ENCODE data around the gene ST3GAL5.

DNA sequence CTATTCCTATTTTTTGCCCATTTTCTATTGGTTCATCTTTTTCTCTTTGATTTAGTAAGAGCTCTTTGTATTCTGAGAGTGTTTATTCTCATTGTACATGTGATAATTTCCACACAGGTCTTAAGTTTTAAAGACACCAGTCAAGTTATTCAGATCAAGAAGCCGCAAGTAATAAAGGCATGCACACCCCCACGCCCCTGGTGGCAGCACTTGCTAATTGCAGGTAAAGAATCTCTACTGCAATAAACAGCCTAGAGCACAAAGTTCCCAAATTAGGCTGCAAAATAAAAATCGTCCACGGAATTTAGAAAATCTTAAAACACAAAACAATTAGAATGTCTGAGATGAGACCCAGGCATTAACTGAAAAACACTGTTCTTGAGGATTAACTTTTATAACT lies 45.2 kb downstream of the ST3GAL5 start:
- TF ChIP-seq EP300 (IDR thresholded peaks at IDR 0.05), result no peak
- TF ChIP-seq, protein P1, sequence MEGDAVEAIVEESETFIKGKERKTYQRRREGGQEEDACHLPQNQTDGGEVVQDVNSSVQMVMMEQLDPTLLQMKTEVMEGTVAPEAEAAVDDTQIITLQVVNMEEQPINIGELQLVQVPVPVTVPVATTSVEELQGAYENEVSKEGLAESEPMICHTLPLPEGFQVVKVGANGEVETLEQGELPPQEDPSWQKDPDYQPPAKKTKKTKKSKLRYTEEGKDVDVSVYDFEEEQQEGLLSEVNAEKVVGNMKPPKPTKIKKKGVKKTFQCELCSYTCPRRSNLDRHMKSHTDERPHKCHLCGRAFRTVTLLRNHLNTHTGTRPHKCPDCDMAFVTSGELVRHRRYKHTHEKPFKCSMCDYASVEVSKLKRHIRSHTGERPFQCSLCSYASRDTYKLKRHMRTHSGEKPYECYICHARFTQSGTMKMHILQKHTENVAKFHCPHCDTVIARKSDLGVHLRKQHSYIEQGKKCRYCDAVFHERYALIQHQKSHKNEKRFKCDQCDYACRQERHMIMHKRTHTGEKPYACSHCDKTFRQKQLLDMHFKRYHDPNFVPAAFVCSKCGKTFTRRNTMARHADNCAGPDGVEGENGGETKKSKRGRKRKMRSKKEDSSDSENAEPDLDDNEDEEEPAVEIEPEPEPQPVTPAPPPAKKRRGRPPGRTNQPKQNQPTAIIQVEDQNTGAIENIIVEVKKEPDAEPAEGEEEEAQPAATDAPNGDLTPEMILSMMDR (IDR thresholded peaks at IDR 0.05), result peak in 1 of 7 experiments; percentile 31
